ENCODE measurements around the gene CABP4.

DNA sequence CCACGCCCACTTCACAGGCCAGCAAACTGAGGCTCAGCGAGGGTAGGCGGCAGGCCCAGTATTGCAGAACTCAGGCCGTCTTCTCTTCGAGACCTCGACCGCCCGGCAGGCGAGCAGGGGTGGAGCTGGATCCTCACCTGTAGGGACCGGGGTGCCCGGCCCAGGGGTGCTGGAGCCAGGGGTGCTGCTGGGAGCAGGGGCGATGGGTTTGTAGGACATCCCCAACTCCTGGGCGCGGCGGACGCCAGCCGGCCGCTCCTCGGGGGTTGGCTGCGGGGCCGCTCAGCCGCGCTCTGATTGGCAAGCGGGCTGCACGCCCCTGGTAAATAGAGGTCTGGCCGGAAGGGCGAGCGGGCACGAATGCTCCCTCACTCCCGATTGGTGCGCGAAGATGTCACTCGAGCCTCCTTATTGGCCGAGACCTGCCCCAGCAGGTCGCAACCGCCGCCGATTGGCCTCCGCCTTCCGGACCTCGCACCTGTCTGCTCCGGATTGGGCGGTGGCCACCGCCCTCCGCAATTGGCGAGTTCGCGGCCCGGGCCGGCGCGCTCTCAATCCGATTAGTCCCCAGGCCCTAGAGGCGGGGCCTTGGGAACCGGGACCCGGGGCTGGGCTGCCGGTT lies 52.8 kb downstream of the CABP4 start, which contains the start of gene CDK2AP2:
- TF ChIP-seq GABPA (IDR thresholded peaks at IDR 0.05; ENCODE audit: low read depth): peak; percentile 47; the same call in 1 of the 2 replicates
- TF ChIP-seq CTCF (IDR thresholded peaks at IDR 0.05; ENCODE audit: insufficient read depth, low read length): no peak
- TF ChIP-seq POLR2AphosphoS5 (IDR thresholded peaks at IDR 0.05; ENCODE audit: low read depth): no peak; the same call in 1 of the 2 replicates
- TF ChIP-seq, protein P1, sequence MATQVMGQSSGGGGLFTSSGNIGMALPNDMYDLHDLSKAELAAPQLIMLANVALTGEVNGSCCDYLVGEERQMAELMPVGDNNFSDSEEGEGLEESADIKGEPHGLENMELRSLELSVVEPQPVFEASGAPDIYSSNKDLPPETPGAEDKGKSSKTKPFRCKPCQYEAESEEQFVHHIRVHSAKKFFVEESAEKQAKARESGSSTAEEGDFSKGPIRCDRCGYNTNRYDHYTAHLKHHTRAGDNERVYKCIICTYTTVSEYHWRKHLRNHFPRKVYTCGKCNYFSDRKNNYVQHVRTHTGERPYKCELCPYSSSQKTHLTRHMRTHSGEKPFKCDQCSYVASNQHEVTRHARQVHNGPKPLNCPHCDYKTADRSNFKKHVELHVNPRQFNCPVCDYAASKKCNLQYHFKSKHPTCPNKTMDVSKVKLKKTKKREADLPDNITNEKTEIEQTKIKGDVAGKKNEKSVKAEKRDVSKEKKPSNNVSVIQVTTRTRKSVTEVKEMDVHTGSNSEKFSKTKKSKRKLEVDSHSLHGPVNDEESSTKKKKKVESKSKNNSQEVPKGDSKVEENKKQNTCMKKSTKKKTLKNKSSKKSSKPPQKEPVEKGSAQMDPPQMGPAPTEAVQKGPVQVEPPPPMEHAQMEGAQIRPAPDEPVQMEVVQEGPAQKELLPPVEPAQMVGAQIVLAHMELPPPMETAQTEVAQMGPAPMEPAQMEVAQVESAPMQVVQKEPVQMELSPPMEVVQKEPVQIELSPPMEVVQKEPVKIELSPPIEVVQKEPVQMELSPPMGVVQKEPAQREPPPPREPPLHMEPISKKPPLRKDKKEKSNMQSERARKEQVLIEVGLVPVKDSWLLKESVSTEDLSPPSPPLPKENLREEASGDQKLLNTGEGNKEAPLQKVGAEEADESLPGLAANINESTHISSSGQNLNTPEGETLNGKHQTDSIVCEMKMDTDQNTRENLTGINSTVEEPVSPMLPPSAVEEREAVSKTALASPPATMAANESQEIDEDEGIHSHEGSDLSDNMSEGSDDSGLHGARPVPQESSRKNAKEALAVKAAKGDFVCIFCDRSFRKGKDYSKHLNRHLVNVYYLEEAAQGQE (IDR thresholded peaks at IDR 0.05; ENCODE audit: insufficient replicate concordance, low read depth): no peak
- TF ChIP-seq SPI1 (IDR thresholded peaks at IDR 0.05; ENCODE audit: borderline replicate concordance, low read depth): no peak

All from HL-60 (cell line).